K562 (cell line): ENCODE measurements around the gene TP53BP1. TPM values are rescaled to one million over a fixed set of nuclear protein-coding genes. Genes with fewer than 3 reads are reported as not detected.

ENCODE experiments used
- C11orf30 ChIP-seq: fragments of 450-650 bp; IDR thresholded peaks from 2 replicates; pipeline ENCODE4 v1.6.1; 2016; ENCODE audit warnings: low read depth, mild to moderate bottlenecking
- CREB3 ChIP-seq: fragments of 450-650 bp; conservative IDR thresholded peaks from 2 replicates; pipeline ENCODE4 v1.6.1; 2016; ENCODE audit warnings: missing genetic modification characterization, low read depth, mild to moderate bottlenecking, missing compliant biosample characterization, moderate library complexity
- ELF1 ChIP-seq: fragments of 200-800 bp; sonication (Bioruptor generic); IDR thresholded peaks from 2 replicates; pipeline ENCODE4 v1.6.1; 2016; ENCODE audit warnings: missing genetic modification characterization, missing compliant biosample characterization
- KDM2B ChIP-seq: fragments of 250-450 bp; sonication (Bioruptor Pico); IDR thresholded peaks from 2 replicates; pipeline ENCODE4 v1.8.0; 2021; ENCODE audit warnings: mild to moderate bottlenecking, moderate library complexity
- MAFF ChIP-seq: IDR thresholded peaks from 2 replicates; pipeline ENCODE4 v1.6.1; 2012; ENCODE audit warnings: low read length, improper control_type of control experiment
- PCBP2 ChIP-seq: fragments of 200-400 bp; formaldehyde crosslinking; IDR thresholded peaks from 2 replicates; pipeline ENCODE4 v1.6.1; 2018; ENCODE audit warnings: low read length, low read depth, mild to moderate bottlenecking, moderate library complexity; ENCODE audit not compliant: poor library complexity, severe bottlenecking
- SFPQ ChIP-seq: fragments of 200-400 bp; formaldehyde crosslinking; IDR thresholded peaks from 2 replicates; pipeline ENCODE4 v1.6.1; 2017; ENCODE audit warnings: mild to moderate bottlenecking, low read depth, low read length, moderate library complexity
- SMAD3 ChIP-seq: fragments of 450-650 bp; formaldehyde crosslinking; conservative IDR thresholded peaks from 2 replicates; pipeline ENCODE4 v1.4.0; 2020; ENCODE audit warnings: mild to moderate bottlenecking
- TAL1 ChIP-seq: fragments of 450-650 bp; IDR thresholded peaks from 2 replicates; pipeline ENCODE4 v1.6.1; 2016; ENCODE audit warnings: mild to moderate bottlenecking
- ZBTB40 ChIP-seq, 2 experiments: fragments of 450-650 bp in 1 of 2; sonication (generic) in 1 of 2; formaldehyde crosslinking in 1 of 2; IDR thresholded peaks; 2 replicates each; pipeline versions ENCODE4 v1.7.1 to v1.9.0; 2016 to 2022; ENCODE audit warnings: inconsistent platforms in 1 of 2, mild to moderate bottlenecking in 1 of 2, missing genetic modification reagents in 1 of 2
- ZNF449 ChIP-seq: fragments of 250-450 bp; sonication (Bioruptor Pico); IDR thresholded peaks from 2 replicates; pipeline ENCODE4 v1.8.0; 2022; ENCODE audit warnings: moderate library complexity, mild to moderate bottlenecking, inconsistent platforms
- polyA plus RNA-seq, 8 experiments: library from polyadenylated mRNA; depleted of rRNA in 4 of 8; stranded (reverse) in 5 of 8; unstranded in 3 of 8; fragments of >200 nt; fragmentation: Nextera tagmentation in 2 of 8; fragmentation: Illumina TruSeq in 1 of 8; extraction: Ambion mirVana in 2 of 8; extraction: Trizol in 1 of 8; gene quantifications; 2 replicates each; pipeline versions ENCODE4 v1.2.1 to v1.2.3, GENCODE V29; 2011 to 2014; ENCODE audit warnings: inconsistent platforms in 1 of 8, missing spikeins in 1 of 8
- total RNA-seq, 7 experiments: library from RNA; depleted of rRNA in 6 of 7; stranded (reverse); fragments of >200 nt in 6 of 7; fragmentation: Illumina TruSeq in 2 of 7; extraction: Trizol in 2 of 7; gene quantifications; 2 replicates each; pipeline versions ENCODE4 v1.2.1 to v1.2.3, GENCODE V29; 2011 to 2021; ENCODE audit warnings: low replicate concordance in 1 of 7

The TP53BP1 gene
- total and polyA plus RNA-seq, 9 of the 15 experiments (the other 6 are each of a cell fraction or from before 2014, with no cell fraction given): 5.7 to 63.3 (median 30.9) TPM

GRCh38 chr15:43510200-43511011 is 17.4 kb upstream of the TP53BP1 start (continued):
- TF ChIP-seq ZNF449 (CRISPR knock-in tag): no peak
- no peak for TF ChIP-seq CREB3
- TF ChIP-seq TAL1: peak; percentile 47; the same call in 1 of the 2 replicates
- TF ChIP-seq ZBTB40 (IDR thresholded peaks at IDR 0.05): peak; percentile 39; the same call in 1 of the 2 replicates
- TF ChIP-seq ZBTB40 (CRISPR knock-in tag; IDR thresholded peaks at IDR 0.05): no peak
- TF ChIP-seq KDM2B (CRISPR knock-in tag): no peak
- peak; percentile 22; the same call in 1 of the 2 replicates for TF ChIP-seq ELF1
- no peak for TF ChIP-seq PCBP2
- no peak for TF ChIP-seq MAFF
- no peak for TF ChIP-seq SFPQ
- no peak for TF ChIP-seq C11orf30
- TF ChIP-seq SMAD3: no peak
